A172 (cell line): Measurements from ENCODE around the gene STPG2. TPM values are rescaled to one million over a fixed set of nuclear protein-coding genes. Genes with fewer than 3 reads are reported as not detected.

Experiments used
- total RNA-seq: library from RNA; depleted of rRNA; stranded (reverse); fragments of >200 nt; shearing (Covaris generic); gene quantifications from 2 replicates; pipeline ENCODE4 v1.2.3, GENCODE V29; 2014; rRNA removed

Gene STPG2
- total RNA-seq, 1 experiment from 2014 or later = 0.19 TPM

Other genes with a start within 250 kb of the STPG2 start
- gene RAP1GDS1, start 117.9 kb upstream of the STPG2 start, total RNA-seq = 50.2 and 58.6 TPM in 2 replicates